NOMO-1 treated with dmso at 0.1 percent for 144 hours (cell line): ENCODE results near the gene ZNF213.
A peak's percentile ranks its signal among the peaks of the same experiment; 100 is the strongest.

ENCODE experiments used
- DNase-seq: peaks from one replicate; lab custom pipeline; 2025; ENCODE audit not compliant: unreplicated experiment; lab: John Stamatoyannopoulos, UW

The ZNF213 gene

GRCh38 chr16:3101018-3101840, 33.6 kb upstream of the ZNF213 start:
- DNase-seq: peak; percentile 66

GRCh38 chr16:3101841-3102470, 32.9 kb upstream of the ZNF213 start:
- peak; percentile 7 for DNase-seq

- DNase-seq: peak; percentile 80
These were observed 28.5 kb upstream of the ZNF213 start for GRCh38 chr16:3106205-3106928.

GRCh38 chr16:3112058-3112880, 22.6 kb upstream of the ZNF213 start, which contains the start of gene ZNF205:
Gene ZNF205 (plus strand): TSS chr16:3112586. CDS start chr16:3113431, 845 bp downstream.
- no peak for DNase-seq

GRCh38 chr16:3112881-3113574, 21.8 kb upstream of the ZNF213 start:
- no peak for DNase-seq

GRCh38 chr16:3113765-3114479, 20.9 kb upstream of the ZNF213 start:
- no peak for DNase-seq

- no peak for DNase-seq
These were observed 19.8 kb upstream of the ZNF213 start for GRCh38 chr16:3115003-3115402.

- no peak for DNase-seq
These were observed 19.3 kb upstream of the ZNF213 start for GRCh38 chr16:3115561-3115960.

- no peak for DNase-seq
These were observed 16.5 kb upstream of the ZNF213 start for GRCh38 chr16:3118204-3118790.

GRCh38 chr16:3118846-3119245, 16.0 kb upstream of the ZNF213 start:
- DNase-seq: no peak

- DNase-seq: no peak
These were observed 15.5 kb upstream of the ZNF213 start for GRCh38 chr16:3119286-3119685.

GRCh38 chr16:3119701-3120408, 15.0 kb upstream of the ZNF213 start:
- no peak for DNase-seq

- no peak for DNase-seq
These were observed 14.4 kb upstream of the ZNF213 start for GRCh38 chr16:3120435-3120834.

GRCh38 chr16:3121851-3122467, 12.9 kb upstream of the ZNF213 start:
- DNase-seq: no peak

- no peak for DNase-seq
These were observed 11.8 kb upstream of the ZNF213 start for GRCh38 chr16:3122926-3123570.

- peak; percentile 98 for DNase-seq
These were observed 10.6 kb upstream of the ZNF213 start for GRCh38 chr16:3123986-3124886.

- DNase-seq: no peak
These were observed 7.1 kb upstream of the ZNF213 start for GRCh38 chr16:3127745-3128144.
